GM19468 (cell line): Measurements from ENCODE around the gene CST9L.
"Not testable (repeated sequence)": the region's sequence is repeated elsewhere in the genome, so short reads cannot be mapped to it uniquely, and the experiment has no call there.

Source experiments
- ATAC-seq: cut with Tn5 transposase; IDR thresholded peaks from one replicate; pipeline ENCODE4 v1.9.1; 2021; ENCODE audit warnings: mild to moderate bottlenecking, moderate library complexity, moderate number of reproducible peaks; ENCODE audit not compliant: unreplicated experiment; ENCODE audit errors: extremely low read depth

Gene CST9L

GRCh38 chr20:23586735-23587525 lies 18.6 kb upstream of the CST9L start:
- no peak for ATAC-seq

GRCh38 chr20:23585808-23586734 lies 17.8 kb upstream of the CST9L start:
- ATAC-seq, result no peak

- ATAC-seq, result no peak
These were observed 17.1 kb upstream of the CST9L start for GRCh38 chr20:23585449-23585807.

GRCh38 chr20:23584434-23585199 lies 16.3 kb upstream of the CST9L start:
- ATAC-seq, result no peak

GRCh38 chr20:23583526-23583925 lies 15.2 kb upstream of the CST9L start:
- ATAC-seq, result no peak

GRCh38 chr20:23582293-23582692 lies 14.0 kb upstream of the CST9L start:
- ATAC-seq, result no peak

GRCh38 chr20:23581833-23582232 lies 13.5 kb upstream of the CST9L start:
- not testable (repeated sequence) for ATAC-seq

GRCh38 chr20:23574977-23575376 lies 6.7 kb upstream of the CST9L start:
- ATAC-seq, result no peak

GRCh38 chr20:23570178-23570760 lies 2.0 kb upstream of the CST9L start:
- ATAC-seq, result no peak

GRCh38 chr20:23569570-23569969 lies 1.3 kb upstream of the CST9L start:
- ATAC-seq, result no peak

- ATAC-seq, result no peak
These were observed 667 bp upstream of the CST9L start for GRCh38 chr20:23568971-23569330.

- no peak for ATAC-seq
These were observed 1.9 kb downstream of the CST9L start for GRCh38 chr20:23566199-23566932.

- ATAC-seq, result no peak
These were observed 2.7 kb downstream of the CST9L start for GRCh38 chr20:23565503-23566045.

GRCh38 chr20:23564927-23565326 lies 3.4 kb downstream of the CST9L start:
- ATAC-seq, result no peak

- no peak for ATAC-seq
These were observed 5.5 kb downstream of the CST9L start for GRCh38 chr20:23562721-23563342.

- ATAC-seq, result no peak
These were observed 13.9 kb downstream of the CST9L start for GRCh38 chr20:23554401-23554800.

GRCh38 chr20:23551786-23552185 lies 16.5 kb downstream of the CST9L start:
- ATAC-seq, result no peak

- no peak for ATAC-seq
These were observed 16.9 kb downstream of the CST9L start for GRCh38 chr20:23551383-23551782.

GRCh38 chr20:23550227-23550626 lies 18.1 kb downstream of the CST9L start:
- no peak for ATAC-seq
